Colon (tissue), 2 donors: ENCODE measurements around the gene RAD18.

Experiments used
- FAIRE-seq: peaks from 2 replicates; lab custom pipeline; 2012; peaks lifted over from hg19 to GRCh38; lab: Jason Lieb, UNC
- donor health status: control.
- donor health status: control.

Gene RAD18

GRCh38 chr3:8895829-8896228 is 67.4 kb downstream of the RAD18 start:
- no peak for FAIRE-seq

- FAIRE-seq = no peak
These were observed 70.3 kb downstream of the RAD18 start for GRCh38 chr3:8893001-8893400.

- no peak for FAIRE-seq
These were observed 71.5 kb downstream of the RAD18 start for GRCh38 chr3:8891774-8892173.

DNA sequence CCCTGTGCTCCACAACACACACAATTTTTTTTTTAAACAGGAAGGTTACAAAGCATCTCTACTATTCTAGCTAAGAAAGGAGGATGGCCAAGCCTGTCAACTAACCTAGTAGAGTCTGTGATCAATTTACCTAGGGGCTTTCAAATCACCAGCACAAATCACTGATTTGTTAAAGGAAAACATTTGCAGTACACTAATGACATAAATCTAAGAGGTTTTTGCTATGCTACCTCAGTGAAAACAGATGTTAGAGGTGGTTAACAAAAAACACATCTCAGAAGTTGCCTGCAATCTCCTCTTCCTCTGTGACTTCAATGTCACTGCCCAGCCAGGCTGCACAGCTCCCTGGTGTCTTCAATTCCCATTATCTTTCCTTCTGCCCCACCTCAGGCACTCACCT is 72.0 kb downstream of the RAD18 start:
- FAIRE-seq = no peak

DNA sequence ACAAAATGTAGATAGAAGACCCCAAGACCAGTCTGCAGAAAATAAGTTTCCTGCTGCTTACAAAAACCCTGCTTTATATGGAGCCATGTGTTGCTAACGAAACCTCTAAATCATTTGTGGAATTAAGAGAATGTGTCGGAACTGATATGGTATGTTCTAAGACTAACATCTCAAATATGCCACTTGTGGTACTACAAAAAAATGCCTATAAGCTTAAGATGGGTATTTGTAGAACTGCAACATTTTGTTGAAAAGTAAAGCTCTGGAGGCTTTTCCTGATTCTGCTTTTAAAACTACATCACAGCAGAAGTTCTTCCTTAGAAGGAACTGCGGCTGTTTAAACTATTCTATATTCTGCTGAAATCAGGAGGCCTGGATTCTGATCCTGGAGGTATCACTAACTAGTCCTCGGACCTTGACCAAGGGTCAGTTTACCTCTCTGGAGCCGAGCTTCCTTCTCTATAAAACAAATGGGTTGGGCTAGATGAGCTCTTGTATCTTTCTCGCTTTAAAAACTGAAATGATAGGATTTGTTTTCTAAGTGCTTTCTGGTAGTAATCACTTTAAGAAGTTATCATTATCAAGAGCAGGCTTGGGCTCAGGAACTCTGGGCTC is 74.9 kb downstream of the RAD18 start:
- FAIRE-seq = no peak

DNA sequence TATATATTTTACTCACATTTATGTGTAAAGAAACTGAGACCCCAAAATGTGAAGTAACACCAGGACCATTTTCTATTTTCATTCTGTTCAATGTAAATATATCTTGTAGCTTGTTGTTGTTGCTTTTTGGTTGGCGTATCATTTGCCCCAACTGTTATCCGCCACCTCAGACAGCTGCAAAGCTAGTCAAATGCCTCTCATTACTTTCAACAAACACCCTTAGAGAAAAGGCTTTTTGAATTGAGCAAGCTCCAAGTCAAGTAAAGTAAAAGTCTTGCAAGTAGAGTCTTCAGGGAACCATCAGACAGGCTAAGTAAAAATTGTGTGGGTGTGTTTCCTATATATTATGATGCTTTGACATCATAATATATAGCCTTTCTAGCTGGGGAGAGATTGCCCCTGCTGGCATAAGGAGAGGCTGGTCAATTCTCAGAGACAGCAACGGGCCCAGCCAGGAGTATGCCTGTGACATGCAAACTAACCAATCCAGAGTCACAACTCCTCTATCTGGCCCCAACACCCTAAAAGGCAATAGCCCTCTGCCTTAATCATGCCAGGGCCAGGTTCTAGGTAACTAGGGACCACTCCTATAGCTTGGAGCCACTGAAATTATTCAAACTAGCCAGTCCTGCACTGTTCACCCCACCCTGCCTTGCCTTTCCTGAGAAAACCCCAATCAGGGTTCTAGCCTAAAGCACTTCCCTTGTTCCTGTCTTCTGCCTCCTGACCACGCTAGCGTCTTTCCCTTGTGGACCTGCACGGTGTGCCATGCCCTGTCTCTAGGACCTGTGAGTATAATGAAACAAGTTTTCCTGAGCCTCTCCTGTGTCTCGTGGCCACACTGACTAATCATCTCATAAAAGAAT is 75.6 kb downstream of the RAD18 start:
- no peak for FAIRE-seq

DNA sequence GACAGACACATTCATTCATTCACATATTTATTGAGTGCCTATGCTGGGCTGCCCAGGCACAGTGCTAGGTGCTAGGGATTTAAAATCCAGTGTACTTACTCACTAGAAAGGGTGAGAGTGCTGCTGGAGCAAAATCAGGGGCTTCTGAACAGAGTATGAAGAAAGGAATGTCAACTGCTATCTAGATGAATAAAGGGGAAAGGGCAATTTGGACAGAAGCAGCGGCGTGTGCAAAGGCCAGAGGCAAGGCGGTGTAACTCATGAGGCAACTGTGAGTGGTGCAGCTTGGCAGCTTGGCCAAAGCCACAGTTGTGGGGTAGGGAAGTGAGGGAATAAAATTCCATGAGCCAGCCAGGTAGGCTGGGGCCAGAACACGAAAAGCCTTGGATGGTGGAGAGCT is 76.7 kb downstream of the RAD18 start:
- FAIRE-seq = no peak

DNA sequence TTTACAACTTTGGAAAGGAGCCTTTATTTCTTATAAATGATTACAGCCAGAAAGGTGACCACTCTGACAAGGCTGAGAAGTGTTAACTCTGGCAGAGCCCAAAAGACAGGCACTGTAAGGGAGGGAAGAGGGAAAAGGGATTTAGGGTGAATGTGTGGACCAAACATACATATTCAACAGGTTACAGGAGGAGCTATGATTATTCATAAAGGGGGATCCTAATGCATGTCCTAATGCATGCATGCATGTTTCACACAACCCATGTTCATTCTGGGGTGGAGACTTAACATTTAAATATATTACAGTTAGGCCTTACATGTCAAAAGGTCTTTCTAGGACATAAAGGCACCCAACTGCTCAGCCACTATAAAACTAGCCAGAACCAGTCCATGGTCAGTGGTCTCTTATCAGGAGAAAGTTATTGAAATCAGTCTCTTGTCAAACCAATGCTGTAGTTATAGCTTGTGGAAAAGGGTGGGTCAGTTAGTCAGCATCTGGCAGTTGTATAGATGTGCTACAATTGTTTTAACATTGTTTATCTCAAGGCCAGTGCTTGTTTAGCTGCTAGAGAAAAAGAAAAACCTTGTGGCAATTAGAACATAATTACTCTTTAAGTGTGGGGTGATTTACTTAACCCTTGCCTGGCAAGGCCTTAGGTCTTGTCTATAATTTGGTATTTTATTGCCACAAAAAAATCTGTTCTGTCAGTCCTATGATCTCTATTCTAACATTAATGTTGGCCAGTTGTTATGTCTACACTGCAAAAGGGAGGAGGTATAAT is 77.5 kb downstream of the RAD18 start:
- FAIRE-seq = no peak

DNA sequence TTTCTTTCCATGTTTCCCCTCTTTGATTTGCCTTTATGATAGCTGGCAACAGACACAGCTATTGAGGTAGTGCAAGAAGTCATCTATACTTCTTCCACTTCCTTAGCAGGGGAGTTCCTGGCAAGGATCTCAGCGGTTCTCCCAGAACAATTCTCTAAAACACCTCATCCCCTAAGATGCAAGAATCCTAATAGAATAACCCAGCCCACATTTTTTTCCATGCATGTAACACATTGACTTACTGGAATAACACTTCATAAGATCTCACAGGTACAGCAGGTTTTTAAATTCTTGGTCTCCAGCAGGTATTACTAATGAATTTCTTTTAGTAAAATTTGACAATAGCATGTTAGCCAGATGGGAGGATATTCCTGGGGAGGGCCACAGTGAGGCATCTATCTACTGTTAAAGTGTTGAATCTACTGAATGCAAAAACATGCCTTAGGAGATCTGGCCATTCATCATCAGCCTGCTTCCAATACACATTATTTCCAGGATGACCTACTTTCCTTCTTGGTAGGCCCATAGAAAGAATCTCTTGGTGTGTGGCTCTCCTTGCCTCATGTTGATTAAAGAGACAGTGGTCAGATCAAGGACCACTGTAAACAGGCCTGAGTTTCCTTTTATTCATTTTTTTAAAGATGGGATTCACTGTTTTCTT is 78.5 kb downstream of the RAD18 start:
- no peak for FAIRE-seq

- no peak for FAIRE-seq
These were observed 80.6 kb downstream of the RAD18 start for GRCh38 chr3:8882642-8883041.

GRCh38 chr3:8882171-8882593 is 81.1 kb downstream of the RAD18 start:
- no peak for FAIRE-seq

DNA sequence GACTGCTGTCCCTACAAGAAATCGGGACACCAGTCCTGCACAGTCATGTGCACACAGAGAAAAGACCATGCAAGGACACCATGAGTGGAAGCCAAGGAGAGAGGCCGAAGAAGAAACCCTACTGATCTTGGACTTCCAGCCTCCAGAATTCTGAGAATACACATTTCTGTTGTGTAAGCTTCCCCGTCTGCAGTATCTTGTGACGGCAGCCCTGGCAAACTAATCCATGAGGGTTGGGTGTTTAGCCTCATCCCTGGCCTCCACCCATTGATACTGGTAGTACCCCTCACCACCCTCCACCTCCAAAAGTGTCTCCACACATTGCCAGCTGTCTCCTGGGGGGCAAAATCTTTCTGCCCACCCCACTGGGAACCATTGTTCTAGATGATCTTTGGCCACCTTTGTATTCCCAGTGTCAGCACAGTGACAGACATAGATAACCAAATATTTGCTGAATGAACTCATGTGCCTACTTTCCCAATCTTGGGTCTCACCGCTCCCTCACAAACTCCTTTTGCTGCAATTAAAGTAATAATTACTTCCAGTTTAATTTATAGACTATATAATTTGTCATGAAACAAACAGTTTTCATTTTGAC is 83.8 kb downstream of the RAD18 start:
- FAIRE-seq = no peak

GRCh38 chr3:8875836-8876235 is 87.4 kb downstream of the RAD18 start:
- no peak for FAIRE-seq

GRCh38 chr3:8873740-8874139 is 89.5 kb downstream of the RAD18 start:
- no peak for FAIRE-seq

- no peak for FAIRE-seq
These were observed 91.0 kb downstream of the RAD18 start for GRCh38 chr3:8872261-8872660.

DNA sequence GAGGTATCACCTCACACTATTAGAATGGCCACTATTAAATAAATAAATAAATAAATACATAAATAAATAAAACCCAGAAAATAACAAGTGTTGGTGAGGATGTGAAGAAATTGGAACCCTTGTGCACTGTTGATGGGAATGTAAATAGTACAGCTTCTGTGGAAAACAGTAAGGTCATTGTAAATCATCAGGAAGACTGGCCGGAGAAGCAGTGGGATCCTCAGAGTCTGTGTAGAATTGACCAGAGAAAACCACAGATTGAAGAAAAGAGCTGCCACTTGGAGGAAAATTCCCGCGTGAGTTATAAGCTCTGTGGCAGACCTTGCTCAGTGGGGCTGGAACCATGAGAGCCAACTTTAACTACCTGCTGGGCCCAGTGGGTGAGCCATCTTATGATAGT is 92.0 kb downstream of the RAD18 start:
- no peak for FAIRE-seq

DNA sequence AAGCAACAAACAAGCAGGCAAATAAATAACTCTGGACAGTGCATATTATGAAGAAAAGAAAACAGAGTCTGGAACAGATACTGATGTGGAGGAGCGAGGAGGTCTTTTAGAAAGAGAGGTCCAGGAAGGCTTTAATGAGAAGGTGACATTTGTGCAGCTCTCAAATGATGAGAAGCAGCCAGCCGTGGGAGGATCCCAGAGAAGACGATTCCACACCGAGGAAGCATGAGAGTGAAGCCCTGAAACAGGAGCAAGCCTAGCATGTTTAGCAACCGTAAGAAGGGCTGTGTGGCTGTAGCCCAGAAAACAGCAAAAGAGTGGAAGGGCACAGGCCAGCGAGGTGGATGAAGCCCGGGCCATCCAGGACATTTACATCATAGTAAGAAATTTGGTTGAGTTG is 93.1 kb downstream of the RAD18 start:
- no peak for FAIRE-seq

GRCh38 chr3:8869613-8870012 is 93.7 kb downstream of the RAD18 start:
- FAIRE-seq = no peak

DNA sequence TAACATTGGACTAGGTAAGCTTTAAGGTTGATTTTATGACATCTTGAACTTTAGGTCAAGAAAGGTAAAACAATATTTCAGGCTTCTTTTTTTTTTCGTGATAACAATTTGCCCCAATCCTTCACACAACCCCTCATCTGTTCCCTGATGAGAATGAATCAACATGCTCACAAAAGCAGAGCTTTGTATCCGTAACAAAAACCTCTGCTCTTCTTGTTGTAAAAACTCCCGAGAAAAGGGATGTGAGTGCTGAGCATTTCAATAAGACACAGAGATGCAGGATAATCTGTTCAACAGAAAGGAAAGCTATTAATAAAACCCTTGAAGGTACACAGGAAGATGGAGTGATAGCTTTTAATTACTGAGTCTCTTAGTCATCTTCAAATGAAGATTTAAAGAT is 94.3 kb downstream of the RAD18 start:
- FAIRE-seq = no peak

GRCh38 chr3:8867646-8868045 is 95.6 kb downstream of the RAD18 start:
- FAIRE-seq = no peak

GRCh38 chr3:8865697-8866096 is 97.6 kb downstream of the RAD18 start:
- FAIRE-seq = no peak
